Measurements from ENCODE around the gene PRRT2.

The PRRT2 gene

DNA sequence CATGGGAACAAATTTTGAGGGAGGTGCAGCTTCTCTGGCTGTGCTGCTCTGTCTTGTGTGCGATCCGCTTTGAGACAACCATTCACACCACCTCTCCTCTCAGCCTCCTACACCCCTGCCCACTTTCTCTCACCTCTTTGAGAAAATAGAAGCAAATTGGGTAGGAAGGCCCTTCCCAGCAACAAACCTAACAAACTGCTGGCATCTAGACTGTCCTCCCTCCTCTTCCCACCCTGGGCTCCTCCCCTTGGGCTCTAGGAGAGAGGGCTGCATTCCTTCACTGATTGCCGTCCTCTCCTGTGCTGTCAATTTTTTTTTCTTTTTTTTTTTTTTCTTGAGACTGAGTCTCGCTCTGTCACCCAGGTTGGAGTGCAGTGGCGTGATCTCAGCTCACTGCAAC lies 37.5 kb downstream of the PRRT2 start:
- peak in 21 of 42 donors; percentile 9 to 78 (median 36) for DNase-seq
- intact Hi-C loops (cut with DNase I), result no loop called here

- intact Hi-C loops (cut with DNase I), result no loop called here
- DNase-seq, result no peak
Measured at GRCh38 chr16:29850998-29851397, 39.0 kb downstream of the PRRT2 start.

DNA sequence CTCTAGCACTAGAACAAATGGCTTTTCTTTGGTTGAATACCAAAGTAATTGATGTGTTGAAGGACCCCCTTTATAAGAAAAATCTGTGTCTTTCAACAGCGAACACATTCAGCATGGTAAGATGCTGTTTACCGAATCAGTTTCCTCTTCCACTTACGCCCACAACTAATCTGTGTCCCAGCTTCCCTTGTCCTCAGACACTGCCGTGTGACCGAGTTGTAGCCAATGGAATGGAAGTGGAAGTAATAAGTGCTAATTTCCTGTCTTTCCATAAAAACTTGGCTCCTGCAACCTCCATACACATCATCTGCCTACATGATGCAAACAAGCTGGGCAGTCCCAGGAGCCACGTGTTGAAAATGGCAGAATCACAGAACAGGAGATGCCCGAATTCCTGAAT lies 40.7 kb downstream of the PRRT2 start:
- DNase-seq, result peak in 1 of 42 donors; percentile 18
- intact Hi-C loops (cut with DNase I), result no loop called here

DNA sequence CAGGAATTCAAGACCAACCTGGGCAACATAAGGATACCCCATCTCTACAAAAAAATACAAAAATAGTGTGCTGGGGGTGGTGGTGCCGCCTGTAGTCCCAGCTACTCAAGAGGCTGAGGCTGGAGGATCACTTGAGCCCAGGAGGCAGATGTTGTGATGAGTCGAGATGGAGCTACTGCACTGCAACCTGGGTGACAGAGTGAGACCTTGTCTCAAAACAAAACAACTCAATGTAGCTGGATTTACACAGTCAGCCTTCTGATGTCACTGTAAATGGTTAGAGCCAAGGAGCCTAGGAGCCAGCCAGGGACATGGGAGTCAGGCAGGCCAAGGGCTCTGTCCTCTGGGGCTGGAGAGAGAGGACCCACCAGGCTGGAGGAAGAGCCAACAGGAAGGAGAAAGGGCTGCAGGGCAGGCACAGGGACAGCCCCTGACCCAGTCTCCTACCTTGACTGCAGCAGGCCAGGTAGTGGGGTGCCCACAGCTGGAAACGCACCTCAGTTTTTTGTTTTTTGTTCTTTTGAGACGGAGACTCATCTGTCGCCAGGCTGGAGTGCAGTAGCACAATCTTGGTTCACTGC lies 42.6 kb downstream of the PRRT2 start:
- DNase-seq, result no peak
- intact Hi-C loops (cut with DNase I), result no loop called here

GRCh38 chr16:29857133-29857760 lies 45.3 kb downstream of the PRRT2 start:
- intact Hi-C loops (cut with DNase I), result no loop called here
- DNase-seq, result no peak

DNA sequence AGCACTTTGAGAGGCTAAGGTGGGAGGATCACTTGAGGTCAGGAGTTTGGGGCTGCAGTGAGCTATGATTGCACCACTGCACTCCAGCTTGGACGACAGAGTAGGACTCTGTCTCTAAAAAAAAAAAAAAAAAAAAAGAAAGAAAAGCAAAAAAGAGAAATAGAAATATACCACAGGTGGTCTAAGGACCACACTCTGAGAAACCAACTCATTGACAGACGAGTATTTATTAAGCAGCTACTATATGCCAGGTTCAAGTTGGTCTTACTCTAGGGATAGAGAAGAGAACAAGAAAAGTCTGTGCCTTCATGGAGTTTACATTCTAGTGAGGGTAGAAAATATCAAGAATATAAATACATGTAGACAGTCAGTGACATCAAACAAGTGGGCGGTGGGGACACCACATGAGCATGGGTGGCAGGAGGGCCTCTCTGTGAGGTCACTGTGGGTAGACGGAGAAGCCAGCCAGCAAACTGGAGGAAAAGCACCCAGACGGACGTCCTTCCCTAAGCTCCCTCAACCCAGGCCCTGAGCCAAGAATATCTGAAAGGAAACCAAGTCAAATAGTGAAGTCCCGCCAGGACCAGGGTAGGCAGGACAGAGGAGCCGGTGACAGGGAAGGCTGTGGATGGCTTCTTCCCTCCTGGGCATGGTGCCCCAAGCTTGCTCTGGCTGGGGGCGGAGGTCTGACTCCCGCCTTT lies 46.3 kb downstream of the PRRT2 start:
- intact Hi-C loops (cut with DNase I), result no loop called here
- peak in 2 of 42 donors; percentile 10 to 28 for DNase-seq

GRCh38 chr16:29858974-29859373 lies 47.0 kb downstream of the PRRT2 start:
- intact Hi-C loops (cut with DNase I), result no loop called here
- no peak for DNase-seq

DNA sequence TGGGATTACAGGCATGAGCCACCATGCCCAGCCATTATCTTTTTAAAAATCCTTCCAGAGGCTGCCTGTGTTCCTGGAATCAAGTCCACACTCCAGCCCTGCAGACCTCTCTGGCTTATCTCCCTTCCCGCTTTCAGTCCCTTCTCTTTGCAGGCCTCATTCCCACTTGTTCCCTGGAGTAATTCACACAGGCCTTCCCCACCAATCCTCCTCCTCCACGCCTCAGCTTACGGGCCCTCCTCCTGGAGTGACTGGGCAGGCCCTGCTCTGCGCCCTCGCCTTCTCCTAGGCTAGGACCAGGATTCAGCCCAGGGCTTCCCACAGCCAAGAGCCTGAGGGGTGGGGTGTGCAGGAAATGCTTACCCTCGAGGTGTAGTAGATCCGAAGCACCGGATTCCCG lies 48.2 kb downstream of the PRRT2 start:
- intact Hi-C loops (cut with DNase I), result loop anchor here (5.0 kb wide), 2 partner anchors 37 to 38 kb away; partner anchors contain the start of genes MVP and SEZ6L2
- DNase-seq, result no peak

GRCh38 chr16:29862383-29862883 lies 50.4 kb downstream of the PRRT2 start:
- intact Hi-C loops (cut with DNase I), result loop anchor here (5.0 kb wide), 2 partner anchors 35 to 40 kb away; partner anchors contain the start of genes MVP and SEZ6L2
- peak in 37 of 42 donors; percentile 5 to 64 (median 38) for DNase-seq

GRCh38 chr16:29862884-29863668 lies 51.1 kb downstream of the PRRT2 start, which contains the start of gene CDIPT:
TSS of gene CDIPT (minus strand) at chr16:29863226. CDS start at chr16:29862857, 369 bp downstream.
- intact Hi-C loops (cut with DNase I), result loop anchor here (5.0 kb wide), 2 partner anchors 34 to 41 kb away; partner anchors contain the start of genes MVP and SEZ6L2
- DNase-seq, result peak; percentile 87 to 99 (median 96)

- intact Hi-C loops (cut with DNase I), result loop anchor here (5.0 kb wide), 2 partner anchors 34 to 41 kb away; partner anchors contain the start of genes MVP and SEZ6L2
- DNase-seq, result no peak
Measured at GRCh38 chr16:29863669-29863984, 51.6 kb downstream of the PRRT2 start.

GRCh38 chr16:29864205-29864604 lies 52.2 kb downstream of the PRRT2 start:
- intact Hi-C loops (cut with DNase I), result loop anchor here (5.0 kb wide), 2 partner anchors 33 to 42 kb away; partner anchors contain the start of genes MVP and SEZ6L2
- DNase-seq, result no peak
